Epithelial cell of prostate (primary cell): Measurements from ENCODE around the gene ZNF48.

Experiments
- DNase-seq: peaks from one replicate; pipeline ENCODE4 v3.0.0-alpha.2; 2011; ENCODE audit warnings: low read depth, low spot score
- H3K27ac ChIP-seq: fragments of 450-650 bp; 2 replicates; pipeline ENCODE4 v1.5.1; 2017; ENCODE audit warnings: mild to moderate bottlenecking

Gene ZNF48

GRCh38 chr16:30429678-30430427 lies 34.6 kb downstream of the ZNF48 start, which contains the start of gene DCTPP1:
Gene DCTPP1, minus strand, starts transcription at chr16:30430030. Its CDS starts 50 bp downstream, at chr16:30429980.
- peak; percentile 98 for DNase-seq
- H3K27ac ChIP-seq = peak within 1 kb of the TSS; percentile 36

- no peak for DNase-seq
- peak overlapping the region; percentile 36 for H3K27ac ChIP-seq
These were observed 35.3 kb downstream of the ZNF48 start for GRCh38 chr16:30430428-30430970.

GRCh38 chr16:30434852-30435251 lies 39.6 kb downstream of the ZNF48 start:
- no peak overlapping the region for H3K27ac ChIP-seq
- DNase-seq = no peak

GRCh38 chr16:30437511-30438046 lies 42.4 kb downstream of the ZNF48 start:
- DNase-seq = no peak
- H3K27ac ChIP-seq = no peak overlapping the region

GRCh38 chr16:30438835-30439234 lies 43.6 kb downstream of the ZNF48 start:
- H3K27ac ChIP-seq = no peak overlapping the region
- DNase-seq = no peak

- DNase-seq = no peak
- H3K27ac ChIP-seq = no peak overlapping the region
These were observed 44.6 kb downstream of the ZNF48 start for GRCh38 chr16:30439720-30440348.

- no peak overlapping the region for H3K27ac ChIP-seq
- DNase-seq = no peak
These were observed 48.4 kb downstream of the ZNF48 start for GRCh38 chr16:30443631-30444030.

GRCh38 chr16:30444231-30445148 lies 49.3 kb downstream of the ZNF48 start:
- peak overlapping the region; percentile 84 for H3K27ac ChIP-seq

GRCh38 chr16:30445149-30445407 lies 49.9 kb downstream of the ZNF48 start:
- DNase-seq = no peak
- peak overlapping the region; percentile 84 for H3K27ac ChIP-seq

More at GRCh38 chr16:30444231-30445148, 49.3 kb downstream of the ZNF48 start:
- no peak for DNase-seq

- DNase-seq = peak; percentile 92
- H3K27ac ChIP-seq = peak within 1 kb of the TSS; percentile 84
These were observed 50.4 kb downstream of the ZNF48 start, which contains the start of gene SEPHS2 for GRCh38 chr16:30445408-30446202. Gene SEPHS2, minus strand, starts transcription at chr16:30445874. Its CDS starts 147 bp downstream, at chr16:30445727.

GRCh38 chr16:30446203-30446595 lies 51.0 kb downstream of the ZNF48 start:
- peak overlapping the region; percentile 84 for H3K27ac ChIP-seq

GRCh38 chr16:30447512-30448226 lies 52.4 kb downstream of the ZNF48 start:
- H3K27ac ChIP-seq = no peak overlapping the region
- DNase-seq = no peak

More at GRCh38 chr16:30446203-30446595, 51.0 kb downstream of the ZNF48 start:
- DNase-seq = no peak

GRCh38 chr16:30449116-30449435 lies 53.9 kb downstream of the ZNF48 start:
- DNase-seq = no peak
- H3K27ac ChIP-seq = no peak overlapping the region
